Left lung (tissue), 10 donors: ENCODE measurements around the gene PDE4D. TPM values are rescaled to one million over a fixed set of nuclear protein-coding genes. Genes with fewer than 3 reads are reported as not detected.
"Not testable (repeated sequence)": the region's sequence is repeated elsewhere in the genome, so short reads cannot be mapped to it uniquely, and the experiment has no call there.

ENCODE experiments used
- ATAC-seq: fragments of 200-7000 bp; cut with Tn5 transposase; one replicate; pipeline ENCODE4 v1.9.1; 2020; ENCODE audit warnings: moderate library complexity
- DNase-seq, 4 donors: peaks; one replicate each; pipeline ENCODE4 v3.0.0-alpha.2; 2013 to 2020
- H3K27ac ChIP-seq, 2 donors: fragments of 200-600 bp; sonication (generic) in 1 of 2; one replicate each; pipeline versions ENCODE4 v1.5.0 to v1.8.0; 2020 to 2021
- H3K27me3 ChIP-seq, 2 donors: fragments of 200-600 bp; sonication (generic) in 1 of 2; one replicate each; pipeline versions ENCODE4 v1.5.0 to v1.8.0; 2020 to 2021
- H3K36me3 ChIP-seq, 2 donors: fragments of 200-600 bp; sonication (generic) in 1 of 2; one replicate each; pipeline versions ENCODE4 v1.5.0 to v1.8.0; 2020 to 2021
- H3K4me1 ChIP-seq, 2 donors: fragments of 200-600 bp; one replicate each; pipeline ENCODE4 v1.8.0; 2021
- H3K4me3 ChIP-seq, 2 donors: fragments of 200-600 bp; sonication (generic) in 1 of 2; one replicate each; pipeline versions ENCODE4 v1.5.0 to v1.8.0; 2020 to 2021; ENCODE audit warnings: mild to moderate bottlenecking in 1 of 2
- H3K9me3 ChIP-seq, 2 donors: fragments of 200-600 bp; sonication (generic) in 1 of 2; one replicate each; pipeline versions ENCODE4 v1.5.0 to v1.8.0; 2020 to 2021
- CTCF ChIP-seq, 2 donors: fragments of 200-600 bp; sonication (generic) in 1 of 2; IDR thresholded peaks; one replicate each; pipeline versions ENCODE4 v1.5.0 to v1.8.0; 2021; ENCODE audit warnings: antibody characterized with exemption in 2 of 2
- intact Hi-C, 2 donors: fragments of 100-400 bp; cut with DNase I; formaldehyde crosslinking; loops; one replicate each; pipeline versions ENCODE4 v1.11.2 to v1.14.2; 2022
- polyA plus RNA-seq, 6 donors: library from polyadenylated mRNA; unstranded; fragments of 120-200 nt; gene quantifications; one replicate each; pipeline ENCODE4 v1.2.1, GENCODE V29; 2013; ENCODE audit not compliant: insufficient read length in 6 of 6
- total RNA-seq, 2 donors: library from RNA; stranded (reverse); fragmentation: NEBNext Ultra II Directional; extraction: Animal tissue kit (Norgen Biotek cat#: 25700); gene quantifications; one replicate each; pipeline ENCODE4 v1.2.1, GENCODE V29; 2021
- donor health status: DM: no; HTN: yes; CAD: no.
- donor health status: DM: no; HTN: no; CAD: no.

The PDE4D gene
- total and polyA plus RNA-seq, 8 donors: 21.4 to 57.1 (median 25.4) TPM

DNA sequence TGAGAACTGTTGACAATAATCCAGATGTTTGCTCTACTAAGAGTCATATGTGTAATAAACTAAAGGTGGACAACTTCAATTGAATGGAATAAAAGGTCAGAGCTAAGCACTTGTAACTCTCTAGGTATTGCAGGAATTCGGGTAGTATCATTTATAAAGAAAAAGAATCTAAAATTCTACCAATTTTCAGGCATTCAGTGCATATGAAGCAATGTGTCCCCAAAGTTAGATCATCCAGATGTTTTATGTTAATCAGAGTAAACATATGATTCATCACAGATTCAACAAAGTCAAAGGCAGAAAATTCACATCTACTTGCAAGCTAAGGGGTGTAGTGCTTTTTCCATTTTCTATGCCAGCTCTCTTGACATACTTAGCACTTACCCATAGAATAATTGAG, 477.1 kb downstream of the PDE4D start:
- peak; percentile 27 for ATAC-seq
- H3K27me3 ChIP-seq: no peaks in the 10 kb centered on the region
- intact Hi-C loops: no loop called here
- no peak for DNase-seq
- no peak for TF ChIP-seq CTCF (IDR thresholded peaks at IDR 0.05)
- no peaks in the 10 kb centered on the region for H3K4me1 ChIP-seq
- H3K4me3 ChIP-seq: no peak overlapping the region
- no peaks in the 10 kb centered on the region for H3K9me3 ChIP-seq
- H3K36me3 ChIP-seq: no peaks in the 10 kb centered on the region
- no peak overlapping the region for H3K27ac ChIP-seq

DNA sequence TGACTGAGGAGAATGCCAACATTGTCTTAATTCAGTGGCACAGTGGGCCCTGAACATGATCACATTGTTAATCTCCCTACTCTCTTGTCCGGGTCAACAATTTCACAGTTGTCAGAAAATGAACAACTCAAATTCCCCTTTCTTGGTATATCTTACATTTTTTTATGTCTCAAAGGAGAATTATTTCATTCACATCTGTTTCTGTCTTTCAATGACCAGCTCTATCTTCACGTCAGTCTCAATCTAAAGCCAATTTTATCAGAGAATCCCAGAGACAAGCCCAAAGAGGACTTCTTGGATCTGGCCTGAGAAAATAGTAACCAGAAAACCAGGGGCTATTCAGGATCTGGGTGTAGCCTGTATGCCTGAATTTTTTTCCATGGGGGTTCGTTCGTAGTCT, 477.5 kb downstream of the PDE4D start:
- Histone ChIP-seq H3K27ac (no peak overlapping the region), H3K4me3 (no peak overlapping the region), H3K9me3 (no peaks in the 10 kb centered on the region), H3K4me1 (no peaks in the 10 kb centered on the region), H3K36me3 (no peaks in the 10 kb centered on the region), H3K27me3 (no peaks in the 10 kb centered on the region)
- ATAC-seq (no peak), DNase-seq (no peak)
- intact Hi-C loops: no loop called here
- TF ChIP-seq CTCF (IDR thresholded peaks at IDR 0.05): no peak

GRCh38 chr5:59412428-59412827, 481.1 kb downstream of the PDE4D start:
- no peaks in the 10 kb centered on the region for H3K4me1 ChIP-seq
- no peaks in the 10 kb centered on the region for H3K27me3 ChIP-seq
- DNase-seq (no peak), ATAC-seq (no peak)
- no peaks in the 10 kb centered on the region for H3K36me3 ChIP-seq
- no peak overlapping the region for H3K27ac ChIP-seq
- H3K4me3 ChIP-seq: no peak overlapping the region
- TF ChIP-seq CTCF (IDR thresholded peaks at IDR 0.05): no peak
- intact Hi-C loops: no loop called here
- peaks cover 0 to 10% of the 10 kb centered on the region in 2 donors for H3K9me3 ChIP-seq

DNA sequence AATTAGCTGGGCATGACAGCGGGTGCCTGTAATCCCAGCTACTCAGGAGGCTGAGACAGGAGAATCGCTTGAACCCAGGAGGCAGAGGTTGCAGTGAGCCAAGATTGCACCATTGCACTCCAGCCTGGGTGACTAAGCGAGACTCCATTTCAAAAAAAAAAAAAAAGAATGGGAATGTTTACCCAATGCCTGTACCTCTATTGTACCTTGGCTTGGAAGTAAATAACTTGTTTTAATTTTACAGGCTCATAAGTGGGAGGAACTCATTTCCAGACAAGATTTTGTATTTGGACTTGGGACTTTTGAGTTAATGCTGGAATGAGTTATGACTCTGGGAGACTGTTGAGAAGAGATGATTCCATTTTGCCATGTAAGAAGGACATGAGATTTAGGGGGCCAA, 484.5 kb downstream of the PDE4D start:
- H3K4me3 ChIP-seq, intact Hi-C loops, DNase-seq, H3K36me3 ChIP-seq, H3K4me1 ChIP-seq, H3K27ac ChIP-seq, ATAC-seq, H3K27me3 ChIP-seq: not testable (repeated sequence)
- peaks cover 0 to 13% of the 10 kb centered on the region in 2 donors for H3K9me3 ChIP-seq

GRCh38 chr5:59407967-59408366, 485.6 kb downstream of the PDE4D start:
- H3K36me3 ChIP-seq: no peaks in the 10 kb centered on the region
- no peak overlapping the region for H3K27ac ChIP-seq
- no peak overlapping the region for H3K4me3 ChIP-seq
- intact Hi-C loops: no loop called here
- no peak for TF ChIP-seq CTCF (IDR thresholded peaks at IDR 0.05)
- ATAC-seq (no peak), DNase-seq (no peak)
- peaks cover 0 to 13% of the 10 kb centered on the region in 2 donors for H3K9me3 ChIP-seq
- H3K4me1 ChIP-seq: no peaks in the 10 kb centered on the region
- no peaks in the 10 kb centered on the region for H3K27me3 ChIP-seq

DNA sequence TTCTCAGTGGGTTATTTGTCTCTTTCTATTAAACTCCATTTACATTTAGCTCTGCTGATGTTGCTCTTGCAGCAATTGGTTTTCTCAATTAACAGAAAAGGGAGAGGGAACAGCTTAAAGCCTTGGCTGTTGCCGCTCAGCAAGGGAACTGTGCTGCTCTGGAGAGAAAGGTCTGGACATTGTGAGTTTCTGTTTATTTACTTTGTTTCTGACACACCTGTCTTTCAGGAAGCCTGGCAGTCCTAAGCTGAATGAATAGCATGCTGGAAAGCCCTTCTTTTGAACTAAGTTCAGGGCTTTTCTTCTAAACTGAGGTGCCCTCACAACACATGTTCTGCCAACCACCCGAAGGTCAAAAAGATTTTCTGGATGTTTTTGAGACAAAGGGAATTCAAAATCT, 491.9 kb downstream of the PDE4D start:
- Histone ChIP-seq H3K4me1 (no peaks in the 10 kb centered on the region), H3K4me3 (no peak overlapping the region), H3K9me3 (peaks cover 0 to 2% of the 10 kb centered on the region in 2 donors), H3K36me3 (no peaks in the 10 kb centered on the region), H3K27me3 (no peaks in the 10 kb centered on the region), H3K27ac (no peak overlapping the region)
- DNase-seq (no peak), ATAC-seq (peak; percentile 60)
- intact Hi-C loops: no loop called here
- no peak for TF ChIP-seq CTCF (IDR thresholded peaks at IDR 0.05)

DNA sequence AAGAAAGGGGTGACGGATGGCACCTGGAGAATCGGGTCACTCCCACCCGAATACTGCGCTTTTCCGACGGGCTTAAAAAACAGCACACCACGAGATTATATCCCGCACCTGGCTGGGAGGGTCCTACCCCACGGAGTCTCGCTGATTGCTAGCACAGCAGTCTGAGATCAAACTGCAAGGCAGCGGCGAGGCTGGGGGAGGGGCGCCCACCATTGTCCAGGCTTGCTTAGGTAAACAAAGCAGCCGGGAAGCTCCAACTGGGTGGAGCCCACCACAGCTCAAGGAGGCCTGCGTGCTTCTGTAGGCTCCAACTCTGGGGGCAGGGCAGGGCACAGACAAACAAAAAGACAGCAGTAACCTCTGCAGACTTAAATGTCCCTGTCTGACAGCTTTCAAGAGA, 498.6 kb downstream of the PDE4D start:
- not testable (repeated sequence) for H3K36me3 ChIP-seq, ATAC-seq, H3K9me3 ChIP-seq, H3K27ac ChIP-seq, H3K4me3 ChIP-seq, H3K4me1 ChIP-seq, H3K27me3 ChIP-seq, DNase-seq
- intact Hi-C loops: loop anchor here in 1 of 2 donors (5.0 kb wide), 1 partner anchor 397 kb away; no protein-coding TSS in a partner anchor
